ENCODE data around the gene MED13. TPM values are rescaled to one million over a fixed set of nuclear protein-coding genes. Genes with fewer than 3 reads are reported as not detected.

The MED13 gene
- polyA plus RNA-seq, 1 donor (not counting 4 experiments of a cell fraction or from before 2014, with no cell fraction given) = 21.4 TPM

DNA sequence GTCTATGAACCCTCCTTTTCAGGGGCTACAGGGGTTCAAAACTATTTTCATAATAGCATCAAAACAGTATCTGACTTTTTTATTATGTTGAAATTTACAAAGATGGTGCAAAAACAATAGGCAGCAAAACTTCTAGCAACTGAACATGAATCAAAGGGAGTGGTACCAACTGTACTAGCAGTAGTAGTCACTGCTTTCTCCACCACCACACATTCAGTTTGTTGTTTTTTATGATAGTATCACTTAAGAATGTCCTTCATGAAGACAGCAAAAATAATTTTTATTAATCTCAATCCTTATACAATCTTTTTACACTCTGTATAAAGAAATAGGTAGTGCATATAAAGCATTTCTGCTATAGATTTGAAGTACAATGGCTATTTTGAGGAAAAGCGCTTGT, 47.6 kb downstream of the MED13 start:
- H3K27me3 ChIP-seq (ENCODE audit: control insufficient read depth, extremely low read depth, insufficient read depth, low read length) = no peaks in the 10 kb centered on the region
- H3K79me2 ChIP-seq (ENCODE audit: control insufficient read depth, insufficient read depth, low read length) = peaks cover 6% of the 10 kb centered on the region
- dilution Hi-C loops (cut with MboI; ENCODE audit: extremely low pct_ligation_motif_present, low sequenced_read_pairs) = no loop called here
- no peaks in the 10 kb centered on the region for H4K20me1 ChIP-seq (ENCODE audit: control insufficient read depth, extremely low read depth, insufficient read depth, low read length)
- H3K27ac ChIP-seq (ENCODE audit: control insufficient read depth, insufficient read depth, low read length) = no peak overlapping the region
- no peak overlapping the region for H2AFZ ChIP-seq (ENCODE audit: control insufficient read depth, low read length)
- no peak for FAIRE-seq
- no peak overlapping the region for H3K4me2 ChIP-seq (ENCODE audit: control insufficient read depth, extremely low read depth, insufficient read depth, low read depth, low read length)
- no peaks in the 10 kb centered on the region for H3K9me3 ChIP-seq (ENCODE audit: control insufficient read depth, low read depth, low read length)
- no peak overlapping the region for H3K4me3 ChIP-seq (ENCODE audit: control insufficient read depth in 2 of 3, extremely low read depth in 1 of 3, insufficient read depth in 2 of 3, low read depth in 1 of 3, low read length in 3 of 3)
- peaks cover 0 to 2% of the 10 kb centered on the region in 2 experiments for H3K36me3 ChIP-seq (ENCODE audit: control insufficient read depth in 2 of 2, extremely low read depth in 1 of 2, insufficient read depth in 2 of 2, low read length in 2 of 2)
- peaks cover 6% of the 10 kb centered on the region for H3K4me1 ChIP-seq (ENCODE audit: control insufficient read depth, extremely low read depth, insufficient read depth, low read length)
- H3K9ac ChIP-seq (ENCODE audit: control insufficient read depth, extremely low read depth, insufficient read depth, low read length) = no peak overlapping the region
- no peak for DNase-seq (ENCODE audit: low read depth, low spot score)
- no peaks in the 10 kb centered on the region for H3K9me1 ChIP-seq (ENCODE audit: control insufficient read depth, extremely low read depth, insufficient read depth, low read length)
- TF ChIP-seq EZH2 (IDR thresholded peaks at IDR 0.05; ENCODE audit: low read length) = no peak

DNA sequence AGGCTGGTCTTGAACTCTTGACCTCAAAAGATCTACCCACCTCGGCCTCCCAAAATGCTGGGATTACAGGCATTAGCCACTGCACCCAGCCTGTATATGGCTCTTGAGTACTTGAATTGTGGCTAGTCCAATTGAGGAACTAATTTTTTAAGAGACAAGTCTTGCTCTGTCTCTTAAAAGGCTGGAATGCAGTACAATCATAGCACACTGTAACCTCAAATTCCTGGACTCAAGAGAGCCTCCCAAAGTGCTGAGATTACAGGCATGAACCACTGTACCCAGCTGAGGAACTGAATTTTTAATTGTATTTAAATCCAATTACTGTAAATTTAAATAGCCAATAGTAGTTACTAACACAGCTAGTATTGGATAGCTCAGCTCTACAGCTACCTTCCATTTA, 50.6 kb downstream of the MED13 start:
- FAIRE-seq (no peak), DNase-seq (ENCODE audit: low read depth, low spot score) (no peak)
- no peak overlapping the region for H3K4me2 ChIP-seq (ENCODE audit: control insufficient read depth, extremely low read depth, insufficient read depth, low read depth, low read length)
- H3K36me3 ChIP-seq (ENCODE audit: control insufficient read depth in 2 of 2, extremely low read depth in 1 of 2, insufficient read depth in 2 of 2, low read length in 2 of 2) = peaks cover 6 to 13% of the 10 kb centered on the region in 2 experiments
- no peak overlapping the region for H3K4me3 ChIP-seq (ENCODE audit: control insufficient read depth in 2 of 3, extremely low read depth in 1 of 3, insufficient read depth in 2 of 3, low read depth in 1 of 3, low read length in 3 of 3)
- no peaks in the 10 kb centered on the region for H3K9me3 ChIP-seq (ENCODE audit: control insufficient read depth, low read depth, low read length)
- no peaks in the 10 kb centered on the region for H3K27me3 ChIP-seq (ENCODE audit: control insufficient read depth, extremely low read depth, insufficient read depth, low read length)
- TF ChIP-seq EZH2 (IDR thresholded peaks at IDR 0.05; ENCODE audit: low read length) = no peak
- TF ChIP-seq, protein P1, sequence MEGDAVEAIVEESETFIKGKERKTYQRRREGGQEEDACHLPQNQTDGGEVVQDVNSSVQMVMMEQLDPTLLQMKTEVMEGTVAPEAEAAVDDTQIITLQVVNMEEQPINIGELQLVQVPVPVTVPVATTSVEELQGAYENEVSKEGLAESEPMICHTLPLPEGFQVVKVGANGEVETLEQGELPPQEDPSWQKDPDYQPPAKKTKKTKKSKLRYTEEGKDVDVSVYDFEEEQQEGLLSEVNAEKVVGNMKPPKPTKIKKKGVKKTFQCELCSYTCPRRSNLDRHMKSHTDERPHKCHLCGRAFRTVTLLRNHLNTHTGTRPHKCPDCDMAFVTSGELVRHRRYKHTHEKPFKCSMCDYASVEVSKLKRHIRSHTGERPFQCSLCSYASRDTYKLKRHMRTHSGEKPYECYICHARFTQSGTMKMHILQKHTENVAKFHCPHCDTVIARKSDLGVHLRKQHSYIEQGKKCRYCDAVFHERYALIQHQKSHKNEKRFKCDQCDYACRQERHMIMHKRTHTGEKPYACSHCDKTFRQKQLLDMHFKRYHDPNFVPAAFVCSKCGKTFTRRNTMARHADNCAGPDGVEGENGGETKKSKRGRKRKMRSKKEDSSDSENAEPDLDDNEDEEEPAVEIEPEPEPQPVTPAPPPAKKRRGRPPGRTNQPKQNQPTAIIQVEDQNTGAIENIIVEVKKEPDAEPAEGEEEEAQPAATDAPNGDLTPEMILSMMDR (optimal IDR thresholded peaks at IDR 0.05 in 1 of 3, IDR thresholded peaks at IDR 0.05 in 1 of 3, conservative IDR thresholded peaks at IDR 0.05 in 1 of 3; ENCODE audit: extremely low read depth in 1 of 3, insufficient read depth in 2 of 3, low read length in 3 of 3) = no peak
- H4K20me1 ChIP-seq (ENCODE audit: control insufficient read depth, extremely low read depth, insufficient read depth, low read length) = no peaks in the 10 kb centered on the region
- no peaks in the 10 kb centered on the region for H3K9me1 ChIP-seq (ENCODE audit: control insufficient read depth, extremely low read depth, insufficient read depth, low read length)
- H3K79me2 ChIP-seq (ENCODE audit: control insufficient read depth, insufficient read depth, low read length) = peaks cover 7% of the 10 kb centered on the region
- dilution Hi-C loops (cut with MboI; ENCODE audit: extremely low pct_ligation_motif_present, low sequenced_read_pairs) = no loop called here
- no peak overlapping the region for H2AFZ ChIP-seq (ENCODE audit: control insufficient read depth, low read length)
- H3K27ac ChIP-seq (ENCODE audit: control insufficient read depth, insufficient read depth, low read length) = no peak overlapping the region
- no peak overlapping the region for H3K9ac ChIP-seq (ENCODE audit: control insufficient read depth, extremely low read depth, insufficient read depth, low read length)
- peaks cover 6% of the 10 kb centered on the region for H3K4me1 ChIP-seq (ENCODE audit: control insufficient read depth, extremely low read depth, insufficient read depth, low read length)

- Histone ChIP-seq H3K4me3 (ENCODE audit: control insufficient read depth in 2 of 3, extremely low read depth in 1 of 3, insufficient read depth in 2 of 3, low read depth in 1 of 3, low read length in 3 of 3) (no peak overlapping the region), H2AFZ (ENCODE audit: control insufficient read depth, low read length) (no peak overlapping the region), H3K36me3 (ENCODE audit: control insufficient read depth in 2 of 2, extremely low read depth in 1 of 2, insufficient read depth in 2 of 2, low read length in 2 of 2) (peaks cover 9 to 18% of the 10 kb centered on the region in 2 experiments), H3K9me1 (ENCODE audit: control insufficient read depth, extremely low read depth, insufficient read depth, low read length) (no peaks in the 10 kb centered on the region), H3K27ac (ENCODE audit: control insufficient read depth, insufficient read depth, low read length) (no peak overlapping the region), H3K4me1 (ENCODE audit: control insufficient read depth, extremely low read depth, insufficient read depth, low read length) (no peaks in the 10 kb centered on the region), H3K27me3 (ENCODE audit: control insufficient read depth, extremely low read depth, insufficient read depth, low read length) (no peaks in the 10 kb centered on the region), H3K79me2 (ENCODE audit: control insufficient read depth, insufficient read depth, low read length) (peaks cover 29% of the 10 kb centered on the region), H3K9ac (ENCODE audit: control insufficient read depth, extremely low read depth, insufficient read depth, low read length) (no peak overlapping the region), H3K4me2 (ENCODE audit: control insufficient read depth, extremely low read depth, insufficient read depth, low read depth, low read length) (no peak overlapping the region), H4K20me1 (ENCODE audit: control insufficient read depth, extremely low read depth, insufficient read depth, low read length) (peaks cover 3% of the 10 kb centered on the region), H3K9me3 (ENCODE audit: control insufficient read depth, low read depth, low read length) (no peaks in the 10 kb centered on the region)
- DNase-seq (ENCODE audit: low read depth, low spot score) (no peak), FAIRE-seq (no peak)
- TF ChIP-seq EZH2 (IDR thresholded peaks at IDR 0.05; ENCODE audit: low read length) = no peak
- TF ChIP-seq, protein P1 (optimal IDR thresholded peaks at IDR 0.05 in 1 of 3, IDR thresholded peaks at IDR 0.05 in 1 of 3, conservative IDR thresholded peaks at IDR 0.05 in 1 of 3; ENCODE audit: extremely low read depth in 1 of 3, insufficient read depth in 2 of 3, low read length in 3 of 3) = no peak
- dilution Hi-C loops (cut with MboI; ENCODE audit: extremely low pct_ligation_motif_present, low sequenced_read_pairs) = no loop called here
Observed at GRCh38 chr17:62009220-62009619, 55.9 kb downstream of the MED13 start.

All from keratinocyte (primary cell).